Mucosa of descending colon (tissue), 3 donors: ENCODE data around the gene ATP10D. TPM values are rescaled to one million over a fixed set of nuclear protein-coding genes. Genes with fewer than 3 reads are reported as not detected.

ENCODE experiments used
- ATAC-seq: fragments of 200-7000 bp; cut with Tn5 transposase; one replicate; pipeline ENCODE4 v1.9.1; 2020; ENCODE audit warnings: mild to moderate bottlenecking, moderate library complexity
- DNase-seq, 3 donors: peaks; one replicate each; pipeline ENCODE4 v3.0.0-alpha.2; 2020
- H3K36me3 ChIP-seq: fragments of 200-600 bp; one replicate; pipeline ENCODE4 v1.8.0; 2021; ENCODE audit warnings: low read depth, mild to moderate bottlenecking
- H3K4me1 ChIP-seq: fragments of 200-600 bp; one replicate; pipeline ENCODE4 v1.8.0; 2021; ENCODE audit warnings: low read depth, mild to moderate bottlenecking
- H3K4me3 ChIP-seq: fragments of 200-600 bp; one replicate; pipeline ENCODE4 v1.8.0; 2021; ENCODE audit warnings: mild to moderate bottlenecking
- H3K9me3 ChIP-seq: fragments of 200-600 bp; one replicate; pipeline ENCODE4 v1.8.0; 2021; ENCODE audit warnings: mild to moderate bottlenecking
- CTCF ChIP-seq: fragments of 200-600 bp; IDR thresholded peaks from one replicate; pipeline ENCODE4 v1.8.0; 2022; ENCODE audit warnings: antibody characterized with exemption, mild to moderate bottlenecking
- intact Hi-C, 2 donors: fragments of 100-400 bp; cut with DNase I in 1 of 2; cut with micrococcal nuclease in 1 of 2; formaldehyde crosslinking; loops; one replicate each; pipeline versions ENCODE4 v1.11.0 to v1.11.1; 2022; cut with DNase I, micrococcal nuclease
- total RNA-seq, 3 donors: library from RNA; stranded (reverse); fragmentation: NEBNext Ultra II Directional in 2 of 3; extraction: Animal tissue kit (Norgen Biotek cat#: 25700) in 2 of 3; gene quantifications; one replicate each; pipeline versions ENCODE4 v1.2.1 to v1.2.4, GENCODE V29; 2021 to 2023
- donor health status: DM: no; HTN: no; CAD: no; lungs with moderate emphysema.
- donor health status: DM: no; HTN: no; CAD: no.
- donor health status: DM: no; HTN: yes; CAD: no.

ATP10D gene
- total RNA-seq, 3 donors from 2014 or later, result 9.9 to 24.9 (median 11.4) TPM

- TF ChIP-seq CTCF, result peak; percentile 29
- Histone ChIP-seq H3K9me3 (no peaks in the 10 kb centered on the region), H3K4me3 (peak within 1 kb of the TSS; percentile 69), H3K4me1 (peaks cover 6% of the 10 kb centered on the region), H3K36me3 (no peaks in the 10 kb centered on the region)
- intact Hi-C loops, result no loop called here
- ATAC-seq (peak; percentile 99), DNase-seq (peak; percentile 97 to 99 (median 98))
These were observed 21.7 kb upstream of the ATP10D start, which contains the start of gene COMMD8 for GRCh38 chr4:47463235-47463956. Gene COMMD8, minus strand, starts transcription at chr4:47463702. Its CDS starts 51 bp downstream, at chr4:47463651.

- TF ChIP-seq CTCF, result no peak
- intact Hi-C loops, result no loop called here
- Histone ChIP-seq H3K9me3 (no peaks in the 10 kb centered on the region), H3K4me1 (peaks cover 6% of the 10 kb centered on the region), H3K4me3 (no peak overlapping the region), H3K36me3 (no peaks in the 10 kb centered on the region)
- ATAC-seq (no peak), DNase-seq (no peak)
These were observed 20.1 kb upstream of the ATP10D start for GRCh38 chr4:47465004-47465403.

GRCh38 chr4:47466056-47466785, 18.9 kb upstream of the ATP10D start:
- intact Hi-C loops, result no loop called here
- H3K36me3 ChIP-seq, result no peaks in the 10 kb centered on the region
- TF ChIP-seq CTCF, result no peak
- peaks cover 6% of the 10 kb centered on the region for H3K4me1 ChIP-seq
- no peak for DNase-seq
- no peak for ATAC-seq
- H3K4me3 ChIP-seq, result no peak overlapping the region
- H3K9me3 ChIP-seq, result no peaks in the 10 kb centered on the region

GRCh38 chr4:47468706-47469365, 16.2 kb upstream of the ATP10D start:
- no peak overlapping the region for H3K4me3 ChIP-seq
- no peaks in the 10 kb centered on the region for H3K9me3 ChIP-seq
- TF ChIP-seq CTCF, result no peak
- no peaks in the 10 kb centered on the region for H3K4me1 ChIP-seq
- ATAC-seq (no peak), DNase-seq (no peak)
- intact Hi-C loops, result no loop called here
- H3K36me3 ChIP-seq, result no peaks in the 10 kb centered on the region

- ATAC-seq (no peak), DNase-seq (no peak)
- Histone ChIP-seq H3K36me3 (no peaks in the 10 kb centered on the region), H3K9me3 (no peaks in the 10 kb centered on the region), H3K4me1 (no peaks in the 10 kb centered on the region), H3K4me3 (no peak overlapping the region)
- TF ChIP-seq CTCF, result no peak
- intact Hi-C loops, result no loop called here
These were observed 15.1 kb upstream of the ATP10D start for GRCh38 chr4:47469951-47470350.
